Rectal smooth muscle tissue (tissue), 1 donor: ENCODE measurements around the gene WNT2B.

ENCODE experiments used
- H3K27ac ChIP-seq: one replicate; pipeline ENCODE4 v1.7.0; 2013; ENCODE audit warnings: low read depth, low read length, inconsistent platforms
- H3K27me3 ChIP-seq: one replicate; pipeline ENCODE4 v1.7.0; 2013; ENCODE audit warnings: low read length; ENCODE audit not compliant: control insufficient read depth, insufficient read depth
- H3K36me3 ChIP-seq: one replicate; pipeline ENCODE4 v1.7.0; 2013; ENCODE audit warnings: low read length; ENCODE audit not compliant: control insufficient read depth, insufficient read depth
- H3K4me1 ChIP-seq: one replicate; pipeline ENCODE4 v1.7.0; 2013; ENCODE audit warnings: low read length; ENCODE audit not compliant: control insufficient read depth, insufficient read depth
- H3K4me3 ChIP-seq: one replicate; pipeline ENCODE4 v1.7.0; 2013; ENCODE audit warnings: low read length
- H3K9ac ChIP-seq: one replicate; pipeline ENCODE4 v1.7.0; 2013; ENCODE audit warnings: low read length

Gene WNT2B

DNA sequence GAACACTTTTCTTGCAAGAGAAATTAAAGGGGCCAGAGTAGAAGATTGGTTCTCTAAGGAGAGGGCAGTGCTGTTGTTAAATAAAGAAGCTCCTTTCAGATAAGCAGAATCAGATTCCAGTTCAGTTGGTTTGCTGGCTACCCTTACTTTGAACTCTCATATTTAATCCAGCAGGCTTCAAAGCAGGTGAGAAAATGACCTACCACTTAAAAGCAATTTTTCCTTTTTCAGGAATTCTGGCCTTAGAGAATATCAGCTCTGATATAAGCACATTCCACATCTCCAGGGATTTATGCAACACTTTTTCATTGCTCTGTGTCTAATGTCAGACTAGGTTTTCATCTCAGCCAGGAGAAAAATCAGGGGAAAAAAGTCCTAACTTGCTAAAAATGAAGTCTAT lies 28.7 kb downstream of the WNT2B start:
- Histone ChIP-seq H3K9ac (no peak overlapping the region), H3K36me3 (peaks cover 5% of the 10 kb centered on the region), H3K4me3 (no peak overlapping the region), H3K27ac (no peak overlapping the region), H3K27me3 (no peaks in the 10 kb centered on the region), H3K4me1 (no peaks in the 10 kb centered on the region)

GRCh38 chr1:112538883-112539282 lies 30.1 kb downstream of the WNT2B start:
- no peak overlapping the region for H3K9ac ChIP-seq
- peaks cover 5% of the 10 kb centered on the region for H3K36me3 ChIP-seq
- H3K4me3 ChIP-seq = no peak overlapping the region
- H3K27me3 ChIP-seq = no peaks in the 10 kb centered on the region
- no peak overlapping the region for H3K27ac ChIP-seq
- no peaks in the 10 kb centered on the region for H3K4me1 ChIP-seq

GRCh38 chr1:112540226-112540794 lies 31.5 kb downstream of the WNT2B start:
- Histone ChIP-seq H3K36me3 (peaks cover 5% of the 10 kb centered on the region), H3K9ac (no peak overlapping the region), H3K4me3 (no peak overlapping the region), H3K27me3 (no peaks in the 10 kb centered on the region), H3K27ac (no peak overlapping the region), H3K4me1 (no peaks in the 10 kb centered on the region)

- Histone ChIP-seq H3K4me3 (no peak overlapping the region), H3K27ac (no peak overlapping the region), H3K27me3 (no peaks in the 10 kb centered on the region), H3K36me3 (peaks cover 5% of the 10 kb centered on the region), H3K4me1 (no peaks in the 10 kb centered on the region), H3K9ac (no peak overlapping the region)
These were observed 32.5 kb downstream of the WNT2B start for GRCh38 chr1:112541299-112541698.

DNA sequence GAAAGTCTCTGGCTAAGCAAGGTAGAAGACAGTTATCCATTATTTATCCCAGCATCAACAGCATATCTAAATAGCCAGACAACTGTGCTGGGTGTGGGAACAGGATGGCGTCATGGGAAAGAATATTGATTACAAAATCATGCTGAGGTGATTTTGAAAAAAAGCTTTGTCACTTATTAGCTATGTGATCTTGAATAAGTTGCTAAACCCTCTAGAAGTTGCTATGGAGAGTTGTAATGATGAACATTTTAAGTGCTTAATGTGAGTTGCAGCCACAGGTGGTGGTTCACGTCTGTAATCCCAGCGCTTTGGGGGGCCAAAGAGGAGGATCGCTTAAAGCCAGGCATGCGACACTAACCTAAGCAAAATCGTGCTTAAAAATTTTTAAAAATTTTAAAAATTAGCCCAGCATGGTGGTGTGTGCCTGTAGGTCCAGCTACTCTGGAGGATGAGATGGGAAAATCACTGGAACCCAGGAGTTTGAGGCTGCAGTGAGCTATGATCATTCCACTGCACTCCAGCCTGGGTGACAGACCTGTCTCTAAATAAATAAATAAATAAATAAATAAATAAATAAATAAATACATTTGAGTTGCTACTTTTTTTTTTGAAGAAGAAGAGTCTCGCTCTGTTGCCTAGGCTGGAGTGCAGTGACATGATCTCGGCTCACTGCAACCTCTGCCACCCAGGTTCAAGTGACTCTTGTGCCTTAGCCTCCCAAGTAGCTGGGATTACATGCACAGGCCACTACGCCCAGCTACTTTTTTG lies 33.6 kb downstream of the WNT2B start:
- Histone ChIP-seq H3K27me3 (no peaks in the 10 kb centered on the region), H3K9ac (no peak overlapping the region), H3K27ac (no peak overlapping the region), H3K4me3 (no peak overlapping the region), H3K36me3 (peaks cover 5% of the 10 kb centered on the region), H3K4me1 (no peaks in the 10 kb centered on the region)

DNA sequence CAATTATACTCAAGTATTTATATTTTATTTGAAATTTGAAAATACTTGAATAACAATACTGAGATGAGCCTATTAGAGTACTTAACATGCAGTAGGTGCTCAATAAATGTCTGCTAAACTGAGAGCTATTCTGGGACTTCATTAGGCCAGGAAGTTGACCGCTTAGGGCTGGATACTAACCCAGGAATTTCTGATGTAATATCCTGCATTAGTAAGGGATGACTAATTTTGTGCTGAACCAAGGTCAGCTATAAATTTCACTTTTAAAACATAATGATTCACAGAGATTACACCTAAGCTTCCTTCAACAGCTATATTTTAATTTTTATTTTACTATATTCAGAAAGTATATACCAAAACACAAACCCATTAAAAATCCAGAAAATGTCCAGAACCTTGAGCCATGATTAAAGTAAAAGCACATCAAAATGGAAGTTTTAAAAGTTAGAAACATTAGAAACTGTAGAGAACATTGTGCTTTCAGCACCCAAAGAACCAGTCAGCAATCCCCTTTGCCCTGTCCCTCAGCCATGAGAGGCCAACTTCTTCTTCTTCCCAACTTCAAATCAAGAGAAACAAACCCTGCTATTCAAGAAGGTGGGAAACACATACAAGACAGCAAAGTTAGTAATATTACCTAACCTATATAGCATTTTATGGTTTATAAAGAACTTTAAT lies 35.4 kb downstream of the WNT2B start:
- no peaks in the 10 kb centered on the region for H3K27me3 ChIP-seq
- no peak overlapping the region for H3K4me3 ChIP-seq
- peaks cover 5% of the 10 kb centered on the region for H3K36me3 ChIP-seq
- H3K4me1 ChIP-seq = no peaks in the 10 kb centered on the region
- no peak overlapping the region for H3K9ac ChIP-seq
- H3K27ac ChIP-seq = peak overlapping the region; percentile 33

- H3K4me1 ChIP-seq = no peaks in the 10 kb centered on the region
- H3K27ac ChIP-seq = no peak overlapping the region
- H3K27me3 ChIP-seq = no peaks in the 10 kb centered on the region
- H3K9ac ChIP-seq = no peak overlapping the region
- peaks cover 5% of the 10 kb centered on the region for H3K36me3 ChIP-seq
- no peak overlapping the region for H3K4me3 ChIP-seq
These were observed 36.0 kb downstream of the WNT2B start for GRCh38 chr1:112544751-112545150.

DNA sequence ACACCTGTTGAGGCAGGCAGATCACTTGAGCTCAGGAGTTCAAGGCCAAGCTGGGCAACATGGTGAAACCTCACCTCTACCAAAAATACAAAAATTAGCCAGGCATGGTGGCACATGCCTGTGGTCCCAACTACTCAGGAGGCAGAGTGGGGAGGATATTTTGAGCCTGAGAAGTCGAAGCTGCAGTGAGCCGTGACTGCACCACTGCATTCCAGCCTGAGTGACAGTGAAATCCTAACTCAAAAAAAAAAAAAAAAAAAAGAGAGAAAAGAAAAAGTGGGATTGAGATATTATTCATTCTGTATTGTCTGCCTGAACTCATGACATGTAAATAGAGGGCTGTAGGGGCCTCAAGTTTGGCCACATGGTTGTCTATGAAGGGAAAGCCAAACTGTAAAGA lies 37.3 kb downstream of the WNT2B start:
- H3K9ac ChIP-seq = no peak overlapping the region
- no peak overlapping the region for H3K27ac ChIP-seq
- H3K4me3 ChIP-seq = no peak overlapping the region
- H3K36me3 ChIP-seq = peaks cover 3% of the 10 kb centered on the region
- no peaks in the 10 kb centered on the region for H3K4me1 ChIP-seq
- H3K27me3 ChIP-seq = no peaks in the 10 kb centered on the region

DNA sequence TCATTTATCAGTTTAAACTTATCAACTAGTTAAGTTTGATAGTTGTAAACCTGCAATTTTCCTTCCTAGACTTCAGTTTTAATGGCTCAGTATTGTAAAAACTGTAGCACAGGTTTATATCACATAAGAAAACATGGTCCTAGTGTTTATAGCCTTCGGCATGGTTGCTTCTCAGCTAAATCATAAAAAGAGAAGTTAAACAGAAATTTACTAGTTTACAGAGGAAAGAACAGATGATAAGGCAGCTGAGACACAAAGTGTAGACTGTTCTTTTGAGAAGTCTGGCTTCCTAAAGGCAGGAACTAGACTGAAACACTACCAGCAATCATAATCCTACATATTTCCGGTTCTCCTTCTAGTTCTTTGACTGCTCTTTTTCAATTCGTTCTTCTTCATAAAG lies 39.8 kb downstream of the WNT2B start:
- H3K27me3 ChIP-seq = no peaks in the 10 kb centered on the region
- H3K4me1 ChIP-seq = no peaks in the 10 kb centered on the region
- H3K36me3 ChIP-seq = no peaks in the 10 kb centered on the region
- no peak overlapping the region for H3K27ac ChIP-seq
- H3K9ac ChIP-seq = no peak overlapping the region
- H3K4me3 ChIP-seq = no peak overlapping the region

- Histone ChIP-seq H3K4me1 (no peaks in the 10 kb centered on the region), H3K27me3 (no peaks in the 10 kb centered on the region), H3K9ac (no peak overlapping the region), H3K4me3 (no peak overlapping the region), H3K36me3 (no peaks in the 10 kb centered on the region), H3K27ac (no peak overlapping the region)
These were observed 40.8 kb downstream of the WNT2B start for GRCh38 chr1:112549590-112549989.

DNA sequence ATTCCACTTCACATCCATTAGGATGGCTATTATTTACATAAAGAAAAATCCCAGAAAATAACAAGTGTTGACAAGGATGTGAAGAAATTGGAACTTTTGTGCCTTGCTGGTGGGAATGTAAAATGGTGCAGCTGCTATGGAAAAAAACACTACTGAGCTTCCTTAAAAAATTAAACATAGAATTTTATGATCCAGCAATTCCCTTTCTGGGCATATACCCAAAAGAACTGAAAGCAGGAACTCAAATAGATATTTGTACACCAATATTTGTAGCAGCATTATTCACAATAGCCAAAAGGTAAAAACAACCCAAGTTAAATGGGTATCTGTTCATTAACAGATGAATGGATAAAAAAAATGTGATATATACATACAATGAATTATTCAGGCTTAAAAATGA lies 45.6 kb downstream of the WNT2B start:
- H3K36me3 ChIP-seq = no peaks in the 10 kb centered on the region
- no peak overlapping the region for H3K27ac ChIP-seq
- no peaks in the 10 kb centered on the region for H3K27me3 ChIP-seq
- H3K4me1 ChIP-seq = no peaks in the 10 kb centered on the region
- H3K4me3 ChIP-seq = no peak overlapping the region
- no peak overlapping the region for H3K9ac ChIP-seq

DNA sequence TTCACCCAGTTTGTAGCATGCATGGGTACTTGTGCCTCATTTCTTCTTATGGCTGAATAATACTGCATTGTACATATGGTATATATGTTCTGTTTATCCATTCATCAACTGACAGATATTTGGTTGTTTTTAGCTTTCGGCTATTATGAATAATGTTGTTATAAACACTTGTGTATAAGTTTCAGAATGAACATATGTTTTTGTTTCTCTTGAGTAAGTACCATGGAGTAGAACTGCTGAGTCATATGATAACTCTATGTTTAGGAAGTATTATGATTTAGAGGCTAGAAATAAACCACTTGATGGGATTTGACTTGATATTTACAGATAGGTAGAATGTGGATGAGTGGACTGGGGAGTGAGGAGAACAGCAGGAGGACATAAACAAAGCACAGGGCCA lies 48.6 kb downstream of the WNT2B start:
- Histone ChIP-seq H3K36me3 (no peaks in the 10 kb centered on the region), H3K9ac (no peak overlapping the region), H3K4me1 (no peaks in the 10 kb centered on the region), H3K4me3 (no peak overlapping the region), H3K27ac (no peak overlapping the region), H3K27me3 (no peaks in the 10 kb centered on the region)

- H3K4me3 ChIP-seq = no peak overlapping the region
- H3K27ac ChIP-seq = no peak overlapping the region
- H3K9ac ChIP-seq = no peak overlapping the region
- no peaks in the 10 kb centered on the region for H3K36me3 ChIP-seq
- H3K27me3 ChIP-seq = no peaks in the 10 kb centered on the region
- no peaks in the 10 kb centered on the region for H3K4me1 ChIP-seq
These were observed 49.9 kb downstream of the WNT2B start for GRCh38 chr1:112558634-112559033.
